A549 (cell line): ENCODE results near the gene SP110. TPM values are rescaled to one million over a fixed set of nuclear protein-coding genes. Genes with fewer than 3 reads are reported as not detected.

ENCODE experiments used
- ATAC-seq, 2 experiments: fragments of 200-7000 bp in 1 of 2; fragments of >200 bp in 1 of 2; cut with Nextera tagmentation in 1 of 2; cut with Tn5 transposase in 1 of 2; 3 replicates each; pipeline versions ENCODE4 v1.8.0 to v1.9.1; 2018 to 2020; ENCODE audit warnings: mild to moderate bottlenecking in 1 of 2, moderate library complexity in 1 of 2
- CTCF ChIA-PET: fragments of 300-600 bp; sonication (Branson Sonifier 250); formaldehyde crosslinking; extraction: SDS; loops from one replicate; lab custom pipeline; 2021; ENCODE audit warnings: antibody characterized with exemption, inconsistent platforms; lab: Yijun Ruan, JAX
- POLR2A ChIA-PET: fragments of 350-600 bp; formaldehyde crosslinking; extraction: SDS; loops from one replicate; lab custom pipeline; 2021; ENCODE audit warnings: antibody characterized with exemption, inconsistent platforms; lab: Yijun Ruan, JAX
- DNase-seq, 2 experiments: peaks; one replicate each; pipeline versions ENCODE4 v3.0.0 to v3.0.0-alpha.2; 2011 to 2016; ENCODE audit warnings: low read depth in 1 of 2, low spot score in 1 of 2
- FAIRE-seq: peaks from 2 replicates; lab custom pipeline; 2011; peaks lifted over from hg19 to GRCh38; lab: Jason Lieb, UNC
- H3K27ac ChIP-seq, 2 experiments: fragments of >200 bp; sonication (Bioruptor Twin); formaldehyde crosslinking; 3 replicates each; pipeline ENCODE4 v1.5.1; 2016 to 2017
- H3K4me1 ChIP-seq: fragments of >200 bp; sonication (Bioruptor Twin); formaldehyde crosslinking; 3 replicates; pipeline ENCODE4 v1.6.1; 2016
- H3K4me2 ChIP-seq: fragments of >200 bp; sonication (Bioruptor Twin); formaldehyde crosslinking; 3 replicates; pipeline ENCODE4 v1.6.1; 2016
- H3K4me3 ChIP-seq: fragments of >200 bp; sonication (Bioruptor Twin); formaldehyde crosslinking; 3 replicates; pipeline ENCODE4 v1.5.1; 2016
- H3K9me3 ChIP-seq: fragments of >200 bp; sonication (Bioruptor Twin); formaldehyde crosslinking; 3 replicates; pipeline ENCODE4 v1.6.1; 2016
- ATOH8 ChIP-seq: fragments of 250-450 bp; sonication (Bioruptor Pico); IDR thresholded peaks from 2 replicates; pipeline ENCODE4 v1.5.0; 2020; ENCODE audit warnings: low read depth, mild to moderate bottlenecking, moderate library complexity
- BCL3 ChIP-seq: fragments of >200 bp; sonication (Bioruptor Twin); formaldehyde crosslinking; IDR thresholded peaks from 3 replicates; pipeline ENCODE4 v1.6.1; 2016
- BHLHE40 ChIP-seq: IDR thresholded peaks from 2 replicates; pipeline ENCODE4 v1.6.1; 2012; ENCODE audit warnings: low read depth, low read length, inconsistent platforms
- CHD4 ChIP-seq: fragments of 200-600 bp; sonication (generic); IDR thresholded peaks from 2 replicates; pipeline ENCODE4 v1.6.1; 2016; ENCODE audit warnings: antibody characterized with exemption, mild to moderate bottlenecking, borderline replicate concordance
- E2F6 ChIP-seq: IDR thresholded peaks from 2 replicates; pipeline ENCODE4 v1.6.1; 2012; ENCODE audit warnings: low read depth, borderline replicate concordance
- ELK1 ChIP-seq: fragments of 150-350 bp; IDR thresholded peaks from 2 replicates; pipeline ENCODE4 v1.6.1; 2014; ENCODE audit warnings: low read depth, mild to moderate bottlenecking, low read length
- ESRRA ChIP-seq: fragments of 150-350 bp; IDR thresholded peaks from 2 replicates; pipeline ENCODE4 v1.6.1; 2014; ENCODE audit warnings: mild to moderate bottlenecking, low read length, borderline replicate concordance
- FOSB ChIP-seq: fragments of 250-450 bp; sonication (Bioruptor Pico); IDR thresholded peaks from 2 replicates; pipeline ENCODE4 v1.5.0; 2020; ENCODE audit warnings: mild to moderate bottlenecking, moderate library complexity
- FOXS1 ChIP-seq: fragments of 250-450 bp; sonication (Bioruptor Pico); IDR thresholded peaks from 2 replicates; pipeline ENCODE4 v1.5.0; 2020; ENCODE audit warnings: mild to moderate bottlenecking, moderate library complexity
- GATA3 ChIP-seq: IDR thresholded peaks from 2 replicates; pipeline ENCODE4 v1.6.1; 2012; ENCODE audit warnings: borderline replicate concordance
- HMGXB4 ChIP-seq: fragments of 250-450 bp; sonication (Bioruptor Pico); IDR thresholded peaks from 2 replicates; pipeline ENCODE4 v1.5.0; 2021; ENCODE audit warnings: mild to moderate bottlenecking, moderate library complexity, borderline replicate concordance
- HOXA7 ChIP-seq: fragments of 250-450 bp; sonication (Bioruptor Pico); IDR thresholded peaks from 2 replicates; pipeline ENCODE4 v1.5.0; 2020; ENCODE audit warnings: mild to moderate bottlenecking, moderate library complexity
- JUNB ChIP-seq: fragments of >200 bp; sonication (Bioruptor Twin); formaldehyde crosslinking; IDR thresholded peaks from 2 replicates; pipeline ENCODE4 v1.6.1; 2016
- KDM1A ChIP-seq: fragments of 200-600 bp; sonication (generic); IDR thresholded peaks from 2 replicates; pipeline ENCODE4 v1.6.1; 2016; ENCODE audit warnings: low read depth, mild to moderate bottlenecking
- MAZ ChIP-seq: fragments of 150-350 bp; IDR thresholded peaks from 2 replicates; pipeline ENCODE4 v1.6.1; 2014; ENCODE audit warnings: antibody characterized with exemption, low read depth, low read length, borderline replicate concordance
- NFE2L2 ChIP-seq: fragments of 150-350 bp; conservative IDR thresholded peaks from 2 replicates; pipeline ENCODE4 v1.6.1; 2014; ENCODE audit warnings: low read length
- NPAS2 ChIP-seq: fragments of 250-450 bp; sonication (Bioruptor Pico); IDR thresholded peaks from 2 replicates; pipeline ENCODE4 v1.8.0; 2022; ENCODE audit warnings: mild to moderate bottlenecking, moderate library complexity, borderline replicate concordance
- PHF8 ChIP-seq: fragments of 200-600 bp; sonication (generic); IDR thresholded peaks from 2 replicates; pipeline ENCODE4 v1.6.1; 2016; ENCODE audit warnings: low read depth, mild to moderate bottlenecking, antibody characterized with exemption, moderate library complexity, borderline replicate concordance
- POLR2A ChIP-seq: IDR thresholded peaks from 2 replicates; pipeline ENCODE4 v1.6.1; 2012; ENCODE audit warnings: mild to moderate bottlenecking, low read length
- RAD21 ChIP-seq, 2 experiments: fragments of >200 bp in 1 of 2; sonication (Bioruptor Twin) in 1 of 2; formaldehyde crosslinking in 1 of 2; IDR thresholded peaks in 1 of 2; conservative IDR thresholded peaks in 1 of 2; 2 replicates in 1 of 2; 3 replicates in 1 of 2; pipeline ENCODE4 v1.6.1; 2012 to 2018; ENCODE audit warnings: inconsistent platforms in 1 of 2
- REST ChIP-seq: fragments of 200-600 bp; sonication (generic); IDR thresholded peaks from 2 replicates; pipeline ENCODE4 v1.6.1; 2016; ENCODE audit warnings: antibody characterized with exemption, mild to moderate bottlenecking, moderate library complexity
- TP53 ChIP-seq: fragments of 250-450 bp; sonication (Bioruptor Pico); IDR thresholded peaks from 2 replicates; pipeline ENCODE4 v1.5.0; 2021; ENCODE audit warnings: mild to moderate bottlenecking, moderate library complexity
- ZFP36 ChIP-seq: fragments of 450-650 bp; IDR thresholded peaks from 2 replicates; pipeline ENCODE4 v1.6.1; 2014; ENCODE audit warnings: borderline replicate concordance; ENCODE audit not compliant: partially characterized antibody
- WGBS: methylation state at CpG from one replicate; pipeline ENCODE4 v1.1.6; 2017; ENCODE audit errors: missing lambda C conversion rate; 5-methylcytosine and 5-hydroxymethylcytosine counted together
- polyA plus RNA-seq, 4 experiments: library from polyadenylated mRNA; depleted of rRNA in 3 of 4; stranded (reverse); fragments of >200 nt; fragmentation: RNase III in 1 of 4; extraction: RNeasy Plus Mini Kit Qiagen cat#74134 plus additional on column Dnase treatment in 1 of 4; gene quantifications; 2 replicates in 3 of 4; 3 replicates in 1 of 4; pipeline ENCODE4 v1.2.3, GENCODE V29; 2011 to 2017

Gene SP110
- polyA plus RNA-seq, 2 of the 4 experiments (the other 2 are of a cell fraction) = 3.6 to 4.6 TPM

GRCh38 chr2:230226051-230226551 lies 6.3 kb upstream of the SP110 start:
- Histone ChIP-seq H3K4me1 (no peaks in the 10 kb centered on the region), H3K27ac (no peak overlapping the region), H3K4me3 (no peak overlapping the region), H3K4me2 (no peak overlapping the region), H3K9me3 (peaks cover 10% of the 10 kb centered on the region; the same call in 1 of the 3 replicates)
- TF ChIP-seq BHLHE40 (no peak), BCL3 (no peak), ESRRA (no peak), E2F6 (no peak), POLR2A (no peak)
- CTCF ChIA-PET = interaction anchor here (0.7 kb wide), 1 partner anchor 12 kb away, joined by 3 read pairs; no protein-coding TSS in a partner anchor
- WGBS = 84% methylated on average over 4 of the region's 4 CpGs
- no peak for DNase-seq
- ATAC-seq = no peak
- FAIRE-seq = no peak
- POLR2A ChIA-PET = no interaction called here

- ChIA-PET CTCF (interaction anchor here (0.7 kb wide), 1 partner anchor 13 kb away, joined by 3 read pairs; no protein-coding TSS in a partner anchor), POLR2A (no interaction called here)
- no peak for FAIRE-seq
- no peak for TF ChIP-seq KDM1A
- TF ChIP-seq RAD21 (conservative IDR thresholded peaks at IDR 0.05 in 1 of 2, IDR thresholded peaks at IDR 0.05 in 1 of 2) = no peak
- no peak for TF ChIP-seq GATA3
- TF ChIP-seq HOXA7 (CRISPR knock-in tag) = no peak
- TF ChIP-seq FOXS1 = no peak
- TF ChIP-seq E2F6 = no peak
- TF ChIP-seq PHF8 = no peak
- TF ChIP-seq ELK1 = no peak
- no peak for TF ChIP-seq TP53 (CRISPR knock-in tag)
- TF ChIP-seq BHLHE40 = no peak
- no peak for TF ChIP-seq NFE2L2
- no peak for TF ChIP-seq MAZ
- no peak for TF ChIP-seq CHD4
- TF ChIP-seq REST = no peak
- no peak for TF ChIP-seq HMGXB4 (CRISPR knock-in tag)
- no peak for TF ChIP-seq JUNB
- TF ChIP-seq ZFP36 = no peak
- no peak for TF ChIP-seq ATOH8 (CRISPR knock-in tag)
- TF ChIP-seq NPAS2 (CRISPR knock-in tag) = no peak
- TF ChIP-seq FOSB (CRISPR knock-in tag) = no peak
- no peak for ATAC-seq
- 71% methylated on average over 8 of the region's 8 CpGs for WGBS
- Histone ChIP-seq H3K9me3 (peaks cover 4% of the 10 kb centered on the region; the same call in 1 of the 3 replicates), H3K4me3 (no peak within 1 kb of the TSS), H3K4me2 (no peak within 1 kb of the TSS), H3K27ac (no peak within 1 kb of the TSS), H3K4me1 (peaks cover 2% of the 10 kb centered on the region; the same call in 2 of the 3 replicates)
- DNase-seq = no peak
Measured at GRCh38 chr2:230225486-230225885, 5.7 kb upstream of the SP110 start, which contains the start of gene SP140. Gene SP140, plus strand, starts transcription at chr2:230225736. Its CDS starts 109 bp downstream, at chr2:230225845.
